ENCODE data around the gene ZBTB2. TPM values are rescaled to one million over a fixed set of nuclear protein-coding genes. Genes with fewer than 3 reads are reported as not detected.

The ZBTB2 gene
- total RNA-seq, 1 experiment from 2014 or later: 31.4 TPM

DNA sequence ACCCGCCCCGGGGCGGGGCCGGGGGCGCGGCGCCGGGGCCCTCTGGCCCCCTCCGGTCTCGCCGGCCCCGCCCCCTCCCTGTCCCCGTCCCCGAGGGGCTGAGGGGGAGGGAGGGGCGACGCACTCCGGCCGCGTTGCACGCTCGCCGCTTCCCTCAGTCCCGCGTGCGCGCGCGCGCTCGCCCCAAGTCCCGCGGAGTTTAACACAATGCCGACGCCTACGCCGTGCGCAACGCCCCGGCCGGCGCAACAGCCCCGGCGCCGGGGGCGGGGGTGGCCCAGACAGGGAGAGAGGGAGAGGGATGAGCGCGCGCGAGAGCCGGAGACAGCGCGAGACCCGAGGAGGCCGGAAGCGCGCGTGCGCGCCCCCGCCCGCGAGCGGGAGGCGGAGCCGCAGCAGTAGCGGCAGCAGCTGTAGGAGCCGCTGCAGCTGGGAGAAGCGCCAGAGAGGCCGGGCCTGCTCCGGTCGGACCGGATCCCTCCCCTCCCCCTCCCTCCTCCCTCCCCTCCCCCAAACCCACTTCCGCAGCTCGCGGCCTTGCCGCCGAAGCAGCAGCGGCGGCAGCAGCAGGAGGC, 996 bp downstream of the ZBTB2 start:
- Histone ChIP-seq H3K4me1 (ENCODE audit: insufficient read depth, low read length) (peaks cover 2% of the 10 kb centered on the region), H3K27me3 (ENCODE audit: insufficient read depth, low read length) (no peaks in the 10 kb centered on the region), H2BK20ac (ENCODE audit: low read depth, low read length, poor library complexity, severe bottlenecking) (no peak overlapping the region), H3K4me2 (ENCODE audit: insufficient read depth, insufficient read length, low read length) (peak overlapping the region; percentile 27), H3K27ac (ENCODE audit: insufficient read length, low read depth, low read length) (peak overlapping the region; percentile 78), H3K9ac (ENCODE audit: extremely low read depth, insufficient read length, low read length) (peak overlapping the region; percentile 83), H3K4ac (ENCODE audit: low read depth, low read length) (no peak overlapping the region; the same call in 1 of the 2 replicates), H2AK5ac (ENCODE audit: insufficient read length, low read length) (no peak overlapping the region), H4K20me1 (ENCODE audit: control insufficient read depth, insufficient read depth, insufficient read length) (no peaks in the 10 kb centered on the region), H4K8ac (replicated peaks; ENCODE audit: insufficient read length, low read depth, low read length) (no peak overlapping the region), H2BK12ac (ENCODE audit: insufficient read length, low read depth, low read length) (no peak overlapping the region), H2AFZ (ENCODE audit: low read length) (no peak overlapping the region), H4K5ac (ENCODE audit: insufficient read length, low read depth, low read length) (no peak overlapping the region), H2BK15ac (ENCODE audit: low read depth, low read length) (no peak overlapping the region), H2BK120ac (ENCODE audit: low read depth, low read length, poor library complexity, severe bottlenecking) (no peak overlapping the region), H3T11ph (ENCODE audit: low read length) (no peak overlapping the region), H3K79me2 (ENCODE audit: insufficient read depth, low read length) (peaks cover 36% of the 10 kb centered on the region), H3K14ac (ENCODE audit: insufficient read depth, low read length) (peak overlapping the region; percentile 95; the same call in 1 of the 2 replicates), H4K91ac (ENCODE audit: insufficient read length, low read depth, low read length) (no peak overlapping the region), H3K23me2 (ENCODE audit: insufficient read length, low read depth, low read length, poor library complexity, severe bottlenecking) (peaks cover 8% of the 10 kb centered on the region), H3K79me1 (ENCODE audit: insufficient read depth, low read depth, low read length, poor library complexity, severe bottlenecking) (peaks cover 3% of the 10 kb centered on the region), H3K23ac (ENCODE audit: insufficient read length, low read depth, low read length) (no peak overlapping the region), H3K56ac (ENCODE audit: insufficient read length, low read depth, low read length) (no peak overlapping the region), H2BK5ac (ENCODE audit: insufficient read length, low read length) (no peak overlapping the region), H3K9me3 (ENCODE audit: control insufficient read depth, low read depth, low read length) (no peaks in the 10 kb centered on the region), H3K18ac (ENCODE audit: insufficient read length, low read depth, low read length) (peak overlapping the region; percentile 91)
- Mint-ChIP-seq H3K36me3 (ENCODE audit: insufficient read depth in 1 of 3, low read depth in 3 of 3) (peaks cover 11 to 23% (median 12%) of the 10 kb centered on the region in 3 experiments; a peak in 6 of 7 replicates), H3K4me3 (peak overlapping the region; percentile 73 to 92), H3K27ac (no peak overlapping the region), H3K27me3 (ENCODE audit: low read depth) (no peaks in the 10 kb centered on the region), H3K9me3 (no peaks in the 10 kb centered on the region), H3K4me1 (peaks cover 31 to 39% of the 10 kb centered on the region in 2 experiments)
- TF ChIP-seq, protein P1, sequence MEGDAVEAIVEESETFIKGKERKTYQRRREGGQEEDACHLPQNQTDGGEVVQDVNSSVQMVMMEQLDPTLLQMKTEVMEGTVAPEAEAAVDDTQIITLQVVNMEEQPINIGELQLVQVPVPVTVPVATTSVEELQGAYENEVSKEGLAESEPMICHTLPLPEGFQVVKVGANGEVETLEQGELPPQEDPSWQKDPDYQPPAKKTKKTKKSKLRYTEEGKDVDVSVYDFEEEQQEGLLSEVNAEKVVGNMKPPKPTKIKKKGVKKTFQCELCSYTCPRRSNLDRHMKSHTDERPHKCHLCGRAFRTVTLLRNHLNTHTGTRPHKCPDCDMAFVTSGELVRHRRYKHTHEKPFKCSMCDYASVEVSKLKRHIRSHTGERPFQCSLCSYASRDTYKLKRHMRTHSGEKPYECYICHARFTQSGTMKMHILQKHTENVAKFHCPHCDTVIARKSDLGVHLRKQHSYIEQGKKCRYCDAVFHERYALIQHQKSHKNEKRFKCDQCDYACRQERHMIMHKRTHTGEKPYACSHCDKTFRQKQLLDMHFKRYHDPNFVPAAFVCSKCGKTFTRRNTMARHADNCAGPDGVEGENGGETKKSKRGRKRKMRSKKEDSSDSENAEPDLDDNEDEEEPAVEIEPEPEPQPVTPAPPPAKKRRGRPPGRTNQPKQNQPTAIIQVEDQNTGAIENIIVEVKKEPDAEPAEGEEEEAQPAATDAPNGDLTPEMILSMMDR (conservative IDR thresholded peaks at IDR 0.05): no peak
- DNase-seq: peak; percentile 98
- no CpG with 5 or more reads among the region's 79 CpGs for WGBS (ENCODE audit: extremely low coverage, insufficient read length, low lambda C conversion rate)
